HG03097 (cell line): ENCODE data around the gene CASKIN2.
"Not testable (repeated sequence)": the region's sequence is repeated elsewhere in the genome, so short reads cannot be mapped to it uniquely, and the experiment has no call there.

Experiments
- ATAC-seq: cut with Tn5 transposase; IDR thresholded peaks from one replicate; pipeline ENCODE4 v1.9.1; 2021; ENCODE audit not compliant: unreplicated experiment, low FRiP score

CASKIN2 gene

GRCh38 chr17:75493476-75494129 is 21.7 kb downstream of the CASKIN2 start:
- no peak for ATAC-seq

- ATAC-seq: no peak
Measured at GRCh38 chr17:75492555-75493168, 22.7 kb downstream of the CASKIN2 start.

GRCh38 chr17:75491680-75492079 is 23.7 kb downstream of the CASKIN2 start:
- no peak for ATAC-seq

- no peak for ATAC-seq
Measured at GRCh38 chr17:75490953-75491649, 24.2 kb downstream of the CASKIN2 start.

- ATAC-seq: no peak
Measured at GRCh38 chr17:75490173-75490743, 25.1 kb downstream of the CASKIN2 start.

- ATAC-seq: no peak
Measured at GRCh38 chr17:75489511-75489955, 25.8 kb downstream of the CASKIN2 start.

- ATAC-seq: no peak
Measured at GRCh38 chr17:75488693-75489510, 26.4 kb downstream of the CASKIN2 start.

- no peak for ATAC-seq
Measured at GRCh38 chr17:75487351-75488070, 27.8 kb downstream of the CASKIN2 start.

- ATAC-seq: no peak
Measured at GRCh38 chr17:75486951-75487350, 28.4 kb downstream of the CASKIN2 start.

GRCh38 chr17:75486151-75486550 is 29.2 kb downstream of the CASKIN2 start:
- no peak for ATAC-seq

GRCh38 chr17:75485688-75486087 is 29.6 kb downstream of the CASKIN2 start:
- ATAC-seq: no peak

- ATAC-seq: no peak
Measured at GRCh38 chr17:75482098-75482942, 33.0 kb downstream of the CASKIN2 start.

GRCh38 chr17:75481194-75482068 is 33.9 kb downstream of the CASKIN2 start:
- ATAC-seq: no peak

- no peak for ATAC-seq
Measured at GRCh38 chr17:75480281-75480680, 35.1 kb downstream of the CASKIN2 start.

- no peak for ATAC-seq
Measured at GRCh38 chr17:75478508-75478907, 36.8 kb downstream of the CASKIN2 start.

- ATAC-seq: not testable (repeated sequence)
Measured at GRCh38 chr17:75477490-75477862, 37.9 kb downstream of the CASKIN2 start.

GRCh38 chr17:75476752-75477489 is 38.4 kb downstream of the CASKIN2 start:
- no peak for ATAC-seq
